CD4-positive, alpha-beta T cell treated with Interleukin-15 for 1 hour (primary cell): ENCODE measurements around the gene CIB2.

Experiments used
- DNase-seq: peaks from one replicate; pipeline ENCODE4 v3.0.0-alpha.2; 2020

CIB2 gene

GRCh38 chr15:78105476-78106241, 25.6 kb downstream of the CIB2 start:
- DNase-seq, result no peak

DNA sequence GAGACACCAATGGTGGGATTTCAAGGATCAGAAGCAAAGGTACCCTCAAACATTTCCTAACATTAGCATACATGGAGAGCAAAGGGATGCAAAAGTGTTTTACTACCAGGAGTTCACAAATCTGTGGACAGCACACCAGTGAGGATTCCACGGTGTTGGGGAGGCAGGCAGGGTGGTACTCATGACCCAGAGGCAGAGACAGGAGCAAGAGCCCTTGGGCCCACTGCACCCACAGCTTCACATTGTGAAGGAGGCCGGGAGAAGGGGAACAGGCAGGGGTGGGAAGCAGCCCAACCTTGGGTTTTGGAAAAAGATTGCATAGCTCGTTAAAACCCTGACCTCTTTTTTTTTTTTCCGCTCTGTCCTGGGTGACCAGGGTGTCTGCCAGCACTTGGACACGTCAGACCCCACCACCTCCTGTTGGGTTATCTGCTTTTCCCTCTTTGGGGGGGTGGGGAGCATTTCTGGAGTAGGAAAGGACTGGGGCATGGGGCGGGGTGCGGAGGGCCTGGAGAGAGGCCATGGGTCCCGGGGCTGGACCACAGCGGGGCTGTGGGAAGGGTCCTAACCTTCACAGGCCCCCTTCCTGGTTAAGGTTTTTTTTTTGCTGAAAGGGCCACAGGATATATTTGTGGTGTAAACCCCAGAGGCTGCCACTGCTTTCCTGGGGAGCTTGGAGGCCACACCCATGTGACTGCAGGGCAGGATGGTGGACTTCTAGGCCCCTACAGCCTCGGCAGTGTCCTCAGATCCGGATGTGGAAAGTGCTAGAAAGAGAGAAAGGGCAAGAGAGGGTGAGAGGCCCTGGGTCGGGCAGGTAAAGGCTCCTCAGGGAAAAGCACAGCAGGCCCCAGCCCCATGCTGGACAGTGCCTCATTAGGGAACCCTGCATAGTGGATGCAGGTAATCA, 26.4 kb downstream of the CIB2 start:
- DNase-seq, result no peak

DNA sequence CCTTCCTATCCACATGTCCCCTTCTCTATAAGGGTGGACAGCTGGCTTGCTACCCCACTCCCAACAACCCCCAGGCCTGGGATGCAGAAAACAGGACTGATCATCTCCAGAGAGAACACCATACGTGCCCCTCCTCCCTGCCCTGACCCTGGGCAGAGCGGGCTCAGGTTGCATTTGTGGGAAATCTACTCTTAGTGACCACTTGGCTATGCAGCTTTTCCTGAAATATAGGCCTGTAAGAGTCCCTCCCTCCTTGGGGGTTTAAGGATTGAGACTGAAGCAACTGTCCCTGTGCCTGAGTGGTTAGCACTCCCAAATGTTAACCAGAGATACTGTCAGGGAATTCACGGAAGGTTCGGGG, 27.1 kb downstream of the CIB2 start:
- DNase-seq, result no peak

GRCh38 chr15:78103406-78104118, 27.7 kb downstream of the CIB2 start:
- DNase-seq, result peak; percentile 49

- no peak for DNase-seq
Measured at GRCh38 chr15:78102741-78103140, 28.5 kb downstream of the CIB2 start.

GRCh38 chr15:78102211-78102610, 29.0 kb downstream of the CIB2 start:
- no peak for DNase-seq

GRCh38 chr15:78101423-78102105, 29.7 kb downstream of the CIB2 start:
- no peak for DNase-seq

DNA sequence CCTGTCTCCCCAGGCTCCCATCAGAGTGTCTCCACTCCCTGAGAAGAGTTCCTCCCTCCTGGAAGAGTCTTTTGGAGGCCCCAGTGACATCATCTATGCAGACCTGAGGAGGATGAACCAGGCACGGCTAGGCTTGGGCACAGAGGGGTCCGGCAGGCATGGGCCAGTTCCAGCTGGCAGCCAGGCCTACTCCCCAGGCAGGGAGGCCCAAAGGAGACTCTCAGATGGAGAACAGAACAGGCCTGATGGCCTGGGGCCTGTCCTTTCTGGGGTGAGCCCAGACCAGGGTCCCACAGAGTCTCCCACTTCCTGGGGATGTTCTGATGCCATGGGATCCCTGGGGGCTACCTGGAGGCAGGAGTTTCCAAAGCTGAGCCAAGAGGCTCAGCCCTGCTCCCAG, 30.4 kb downstream of the CIB2 start:
- no peak for DNase-seq

GRCh38 chr15:78098131-78098755, 33.0 kb downstream of the CIB2 start:
- DNase-seq, result no peak

GRCh38 chr15:78097667-78098066, 33.6 kb downstream of the CIB2 start:
- no peak for DNase-seq

DNA sequence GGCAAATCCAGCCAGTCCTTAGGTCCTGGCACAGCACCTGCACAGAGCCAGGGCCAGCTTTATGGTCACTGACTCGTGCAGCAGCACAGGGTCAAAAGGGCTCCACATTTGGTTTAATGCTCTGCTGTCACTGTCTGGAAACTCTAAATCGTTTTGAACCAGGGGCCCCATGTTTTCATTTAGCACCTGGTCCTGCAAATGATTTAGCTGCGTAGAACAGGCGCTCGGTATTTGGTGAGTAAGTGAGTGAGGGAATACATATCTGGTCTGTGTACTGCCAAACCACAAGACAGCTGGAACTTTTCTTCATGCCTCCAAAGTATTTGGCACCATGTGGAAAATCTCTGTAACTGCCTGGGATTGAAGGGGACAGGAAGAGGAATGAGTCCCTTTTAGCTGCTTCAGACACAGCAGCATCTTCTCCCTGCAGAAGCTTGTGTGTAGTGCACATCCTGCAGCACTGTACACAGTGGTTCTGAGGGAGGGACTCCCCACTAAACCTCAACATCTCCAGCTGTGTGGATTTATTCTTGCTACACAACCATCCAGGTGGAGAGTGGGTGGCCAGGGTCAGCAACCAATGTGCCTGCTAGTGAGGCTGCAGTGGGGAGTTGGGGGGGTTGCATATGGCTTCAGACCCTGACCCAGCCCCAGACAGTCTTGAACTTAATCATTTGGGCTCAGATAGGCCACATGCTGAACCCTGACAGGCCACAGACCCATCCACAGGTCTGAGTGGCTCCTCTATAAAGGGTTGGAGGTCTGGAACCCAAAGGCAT, 37.8 kb downstream of the CIB2 start:
- DNase-seq, result no peak

DNA sequence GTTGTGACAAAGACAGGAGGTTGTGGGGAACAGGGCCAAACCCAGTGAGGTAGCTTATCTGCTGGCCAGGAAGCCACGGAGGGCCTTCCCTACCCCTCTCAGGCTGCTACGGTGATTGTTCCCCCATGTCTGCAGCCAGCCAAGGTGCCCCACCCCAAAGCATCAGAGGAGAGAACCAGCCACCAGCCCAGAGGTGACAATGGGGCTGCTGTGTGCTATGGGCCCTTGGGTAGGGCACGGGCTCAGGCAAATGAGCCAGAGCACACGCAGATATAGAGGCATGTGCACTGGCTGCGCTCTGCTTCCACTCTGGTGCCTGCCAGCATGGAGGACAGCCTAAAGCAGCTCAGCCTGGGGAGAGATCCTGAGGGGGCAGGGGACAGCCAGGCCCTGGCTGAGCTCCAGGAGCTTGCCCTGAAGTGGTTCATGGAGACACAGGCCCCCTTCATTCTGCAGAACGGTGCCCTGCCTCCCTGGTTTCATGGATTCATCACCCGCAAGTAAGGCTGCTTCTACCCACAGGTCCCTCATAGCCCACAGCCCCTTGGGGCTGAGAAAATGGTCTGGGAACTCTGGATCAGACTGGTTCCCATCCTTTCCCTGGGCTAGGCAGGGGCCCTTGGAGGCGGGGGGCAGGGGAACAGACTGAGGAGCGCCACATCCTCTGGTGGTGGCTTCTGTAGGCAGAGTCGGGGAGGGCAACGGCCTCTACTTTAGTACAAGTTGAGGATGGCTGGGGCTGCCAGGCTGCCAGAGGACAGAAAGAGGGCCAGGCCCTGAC, 38.8 kb downstream of the CIB2 start, which contains the start of gene SH2D7:
Gene SH2D7, plus strand, starts transcription at position 301 of the 781 bp plus-strand sequence. Its CDS starts 24 bp downstream, at position 325.
- no peak for DNase-seq

DNA sequence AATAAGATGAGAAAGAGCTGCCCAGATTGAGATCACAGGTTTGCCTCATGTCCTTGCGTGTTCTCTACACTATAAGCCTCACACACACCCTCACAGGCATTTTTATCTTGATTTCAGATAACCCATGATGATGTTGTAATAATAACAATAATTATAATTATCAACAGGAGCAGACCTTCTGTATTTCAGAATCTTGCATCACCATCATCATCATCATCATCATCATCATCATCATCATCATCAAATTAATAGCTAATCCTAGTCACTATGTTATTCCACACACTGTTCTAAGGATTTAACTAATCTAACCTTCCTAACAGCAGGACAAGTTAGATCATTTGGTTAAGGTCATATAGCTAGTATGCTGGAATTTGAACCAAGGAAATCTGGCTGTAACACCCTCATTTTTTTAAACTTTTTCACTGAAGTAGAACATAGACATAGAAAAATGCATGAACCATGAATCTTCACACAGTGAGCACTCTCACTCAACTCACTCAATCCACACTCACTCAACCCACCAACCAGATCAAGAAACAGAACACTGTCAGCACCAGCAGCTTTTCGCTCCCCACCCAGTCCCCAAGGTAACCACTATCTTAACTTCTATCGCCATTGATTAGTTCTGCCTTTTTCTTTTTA, 40.7 kb downstream of the CIB2 start:
- no peak for DNase-seq

GRCh38 chr15:78088773-78089080, 42.5 kb downstream of the CIB2 start:
- DNase-seq, result no peak

DNA sequence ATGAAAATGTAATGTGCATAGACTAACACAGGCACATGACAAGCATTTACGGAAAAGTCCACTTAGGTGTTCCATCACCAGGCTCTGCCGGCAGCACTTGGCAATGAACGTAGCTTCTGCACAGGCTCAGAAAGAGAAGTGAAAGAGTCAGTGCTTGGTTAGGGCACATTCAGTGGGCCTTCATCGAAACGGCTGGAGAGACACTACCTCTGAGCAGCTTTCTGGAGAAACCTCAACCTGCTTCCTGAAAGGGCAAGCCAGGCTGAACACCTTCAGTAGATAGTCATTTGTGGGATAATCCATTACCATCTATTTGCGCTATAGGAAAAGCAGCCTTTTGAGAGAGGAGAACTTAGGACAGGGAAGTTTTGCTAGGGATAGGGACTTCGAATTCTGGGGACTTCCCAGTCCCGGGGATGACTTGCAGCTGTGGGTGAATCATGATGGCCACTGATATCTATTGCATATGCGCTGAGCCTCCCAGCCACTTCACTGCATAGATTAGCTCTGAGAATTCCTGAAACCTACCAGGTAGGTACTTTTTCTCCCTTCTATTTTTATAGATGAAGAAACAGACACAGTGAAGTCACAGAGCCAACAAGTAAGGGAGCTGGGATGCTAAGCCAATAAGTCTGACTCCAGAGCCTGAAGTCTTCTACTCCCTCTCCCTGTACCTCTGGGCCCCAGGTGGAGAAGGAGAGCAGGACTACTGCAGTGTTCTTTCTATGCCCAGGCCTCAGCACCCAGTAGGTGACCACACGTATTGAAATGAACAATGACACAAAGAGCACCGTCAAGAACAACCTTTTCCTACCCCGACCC, 43.1 kb downstream of the CIB2 start:
- peak; percentile 34 for DNase-seq

DNA sequence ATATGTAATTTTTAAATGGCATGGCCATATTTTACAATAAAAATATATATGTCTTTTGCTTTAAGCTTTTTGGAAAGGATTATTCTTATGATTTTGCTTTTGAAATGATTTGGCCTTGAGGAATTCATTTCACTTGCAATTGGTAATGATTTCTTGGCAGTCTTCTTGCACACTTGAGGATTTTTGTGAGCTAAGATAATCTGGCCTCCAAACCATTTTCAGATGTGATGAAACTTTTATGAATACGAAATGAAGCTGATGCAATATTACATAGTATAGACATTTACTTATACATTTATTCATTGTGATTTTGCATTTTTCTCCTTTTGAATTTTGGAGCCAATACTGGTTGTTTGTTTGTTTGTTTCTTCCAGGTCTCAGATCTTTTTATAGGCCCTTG, 45.3 kb downstream of the CIB2 start:
- DNase-seq, result no peak

DNA sequence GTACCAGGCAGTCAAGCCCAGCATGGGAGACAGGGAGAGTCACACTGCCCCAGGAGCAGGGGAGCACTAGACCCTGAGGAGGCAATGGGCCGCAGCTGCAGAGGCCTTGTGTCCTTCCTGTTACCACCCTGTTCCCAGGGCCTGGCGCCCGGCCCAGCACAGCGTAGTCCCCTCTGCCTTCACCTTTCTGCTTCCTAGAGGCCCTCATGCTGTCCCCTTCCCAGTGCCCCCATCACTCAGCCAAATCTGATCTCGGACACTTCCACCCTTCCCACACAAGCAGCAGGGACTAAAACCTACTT, 46.8 kb downstream of the CIB2 start:
- no peak for DNase-seq

DNA sequence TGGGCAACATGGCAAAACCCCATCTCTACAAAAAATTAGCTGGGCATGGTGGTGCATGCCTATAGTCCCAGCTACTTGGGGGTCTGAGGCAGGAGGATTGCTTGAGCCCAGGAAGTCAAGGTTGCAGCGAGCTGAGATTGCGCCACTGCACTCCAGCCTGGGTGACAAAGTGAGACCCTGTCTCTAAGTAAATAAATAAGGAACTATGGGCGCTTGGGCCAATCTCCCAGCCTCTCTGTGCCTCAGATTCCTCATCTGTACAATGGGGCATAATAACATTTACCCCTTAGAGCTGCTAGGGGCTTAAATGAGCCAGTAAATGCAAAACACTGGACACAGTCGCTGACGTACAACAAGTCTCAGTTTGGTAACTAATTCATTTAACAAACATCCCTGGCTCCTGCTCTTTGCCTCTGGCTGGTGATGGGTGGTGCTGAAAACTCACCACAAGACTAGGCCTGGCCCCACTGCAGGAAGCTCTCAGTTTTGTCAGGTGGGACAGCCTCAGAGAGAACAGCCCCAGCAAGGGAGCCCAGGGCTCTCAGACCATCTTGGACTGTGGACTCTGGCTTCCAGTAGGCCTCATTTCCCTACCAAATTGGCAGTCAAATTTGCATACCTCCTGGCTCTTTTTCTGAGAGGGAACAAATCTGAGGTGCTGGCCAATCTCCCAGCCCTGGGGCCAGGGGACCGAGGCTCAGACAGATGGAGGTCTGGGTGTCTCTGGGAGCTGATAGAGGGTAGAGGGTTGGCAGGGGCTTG, 47.4 kb downstream of the CIB2 start:
- no peak for DNase-seq

GRCh38 chr15:78083186-78083585, 48.1 kb downstream of the CIB2 start:
- DNase-seq, result no peak
